GM18526 (cell line): ENCODE measurements around the gene PPFIBP1.

Experiments used
- POLR2A ChIP-seq: IDR thresholded peaks from 3 replicates; pipeline ENCODE4 v1.6.1; 2011; ENCODE audit not compliant: insufficient read length; ENCODE audit errors: extremely low read depth

Gene PPFIBP1

GRCh38 chr12:27524839-27525753 lies 1.1 kb downstream of the PPFIBP1 start:
- TF ChIP-seq POLR2A, result no peak

GRCh38 chr12:27527512-27527911 lies 3.5 kb downstream of the PPFIBP1 start:
- no peak for TF ChIP-seq POLR2A

DNA sequence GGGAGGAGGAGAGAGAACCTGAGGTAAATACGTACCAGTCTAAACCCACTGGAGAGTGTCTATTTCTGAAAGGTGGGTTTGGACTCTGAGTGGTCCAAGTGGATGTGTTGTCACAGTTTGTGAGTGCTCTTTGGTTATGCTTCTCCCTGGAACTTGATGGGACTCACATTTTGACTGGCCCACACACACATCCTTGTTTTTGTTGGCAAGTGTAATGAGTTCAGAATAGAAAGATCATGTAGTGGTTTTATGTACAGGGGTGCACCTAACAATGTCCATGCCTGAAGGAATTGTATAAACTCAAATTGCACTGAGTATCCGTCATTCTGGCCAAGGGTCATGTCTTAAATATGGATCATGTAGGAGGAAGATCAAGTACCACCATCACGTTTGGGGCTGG lies 4.8 kb downstream of the PPFIBP1 start:
- no peak for TF ChIP-seq POLR2A

DNA sequence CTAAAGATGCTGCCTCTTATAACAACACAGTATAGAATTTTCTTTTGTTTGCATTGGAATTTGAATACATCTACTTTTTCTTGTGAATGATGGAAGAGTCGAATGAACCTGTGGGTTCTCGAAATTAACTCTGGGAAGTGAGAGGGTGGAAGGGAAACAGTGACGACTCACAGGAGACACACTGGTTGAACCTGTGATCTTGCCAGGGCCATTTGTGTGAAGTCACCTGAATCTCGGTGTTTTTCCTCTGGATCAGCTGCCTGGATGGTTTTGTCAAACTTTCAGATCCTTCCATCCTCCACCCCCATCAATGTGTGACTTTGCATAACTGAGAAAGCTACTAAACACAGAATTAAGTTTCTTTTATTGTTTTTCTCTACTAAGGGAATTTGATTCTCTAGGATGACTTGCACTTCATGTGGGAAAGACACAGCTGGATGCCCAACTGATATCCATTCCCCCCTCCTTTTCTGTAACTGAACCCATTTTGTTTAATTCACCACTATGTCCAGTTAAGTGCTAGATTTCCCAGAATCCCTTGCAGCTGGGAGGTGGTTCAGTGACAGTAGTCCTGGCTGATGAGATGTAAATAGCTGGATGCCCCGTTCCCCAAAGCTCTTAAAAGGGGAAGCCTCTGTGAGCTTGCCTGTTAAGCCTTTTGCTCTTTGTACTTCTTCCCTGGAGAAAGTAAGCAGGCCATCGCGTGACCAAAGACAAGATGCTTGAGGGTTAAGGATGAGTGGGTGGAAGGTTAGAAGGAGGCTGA lies 6.3 kb downstream of the PPFIBP1 start:
- TF ChIP-seq POLR2A, result no peak

DNA sequence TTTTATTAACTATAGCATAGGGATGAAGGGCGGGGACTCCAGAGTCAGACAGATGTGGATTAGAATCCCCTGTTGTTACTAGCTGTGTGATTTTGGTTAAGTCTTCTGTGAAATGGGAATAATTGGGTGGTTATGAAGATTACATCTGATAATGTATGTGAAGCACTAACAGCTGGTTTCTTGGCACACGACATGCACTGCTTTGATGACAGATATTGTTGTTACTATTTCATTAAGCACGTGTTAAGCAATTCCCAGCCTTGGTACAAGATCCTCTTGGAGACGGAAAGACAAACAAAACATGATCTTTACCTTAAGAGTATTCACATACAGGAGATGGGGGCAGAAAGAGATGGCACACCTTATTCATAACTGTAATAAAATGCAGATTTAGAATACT lies 7.9 kb downstream of the PPFIBP1 start:
- TF ChIP-seq POLR2A, result no peak

GRCh38 chr12:27534060-27534764 lies 10.2 kb downstream of the PPFIBP1 start:
- no peak for TF ChIP-seq POLR2A

- no peak for TF ChIP-seq POLR2A
Measured at GRCh38 chr12:27534765-27535161, 10.8 kb downstream of the PPFIBP1 start.

DNA sequence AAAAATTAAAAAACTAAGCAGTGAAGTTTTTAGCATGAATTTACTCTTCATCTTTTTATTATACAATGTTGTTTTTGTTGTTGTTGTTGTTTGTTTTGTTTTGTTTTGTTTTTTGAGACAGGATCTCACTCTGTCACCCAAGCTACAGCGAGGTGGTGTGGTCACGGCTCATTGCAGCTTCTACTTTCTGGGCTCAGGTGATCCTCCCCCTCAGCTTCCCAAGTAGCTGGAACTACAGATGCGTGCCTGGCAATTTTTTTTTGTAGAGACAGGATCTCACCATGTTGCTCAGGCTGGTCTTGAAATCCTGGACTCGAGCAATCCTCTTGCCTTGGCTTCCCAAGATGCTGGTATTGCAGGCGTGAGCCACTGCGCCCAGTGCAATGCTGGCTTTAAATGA lies 11.3 kb downstream of the PPFIBP1 start:
- no peak for TF ChIP-seq POLR2A

DNA sequence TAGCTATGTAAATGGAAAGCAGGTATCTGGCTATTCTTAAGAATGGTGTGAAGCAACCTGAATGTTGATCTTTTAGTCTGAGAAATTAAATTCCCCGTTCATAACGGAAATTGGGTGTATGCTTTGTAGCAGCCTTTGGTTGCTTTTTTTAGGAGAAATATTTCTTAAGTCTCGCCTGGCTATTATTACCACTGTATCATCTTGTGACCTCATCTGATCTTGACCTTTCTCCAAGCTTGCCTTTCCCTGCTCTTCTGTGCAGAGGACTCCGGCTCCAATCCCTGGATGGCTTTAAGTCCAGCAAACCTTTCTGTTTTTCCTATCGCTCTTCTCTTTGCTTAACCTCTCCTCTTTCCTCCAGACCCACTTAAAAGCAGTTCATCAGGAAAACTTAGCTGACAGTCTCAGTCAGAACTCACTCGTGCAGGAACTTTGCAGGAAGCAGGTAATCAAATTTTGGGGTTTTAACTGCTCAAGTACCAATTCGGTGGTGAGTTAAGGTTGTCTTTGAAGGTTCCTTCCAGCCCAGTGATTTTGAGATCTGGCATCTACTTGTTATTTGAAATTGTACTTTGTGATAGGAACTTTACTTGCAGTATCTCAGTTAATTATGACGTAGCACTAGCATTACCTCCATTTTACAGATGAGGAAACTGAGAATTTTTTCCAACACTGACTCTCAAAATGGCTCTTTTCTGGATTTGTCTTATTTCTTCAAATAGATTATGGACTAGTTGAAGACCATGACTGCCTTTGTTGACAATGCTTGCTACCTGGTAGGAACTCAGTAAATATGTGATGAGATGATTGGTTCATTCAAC lies 14.1 kb downstream of the PPFIBP1 start:
- TF ChIP-seq POLR2A, result no peak

DNA sequence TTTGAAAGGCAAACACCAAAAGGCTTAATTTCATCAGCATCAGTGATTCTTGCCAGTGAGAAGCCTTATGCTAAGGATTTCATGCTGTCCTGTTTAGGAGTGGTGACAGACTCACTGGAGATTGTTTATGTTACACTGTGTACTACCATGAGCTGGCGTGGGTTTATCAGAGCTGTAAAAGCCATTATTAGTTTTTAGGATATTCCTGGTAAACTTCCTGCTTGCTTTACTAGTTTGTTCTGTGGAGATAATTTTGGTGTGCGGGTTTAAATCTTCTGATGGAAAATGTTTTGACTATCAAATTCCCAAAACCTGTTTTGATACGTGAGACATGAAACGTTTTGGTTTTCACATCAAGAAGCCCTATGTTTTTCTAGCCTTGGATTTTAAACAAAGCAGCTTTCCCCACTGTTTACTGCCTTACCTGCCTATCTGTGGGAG lies 15.2 kb downstream of the PPFIBP1 start:
- TF ChIP-seq POLR2A, result no peak

DNA sequence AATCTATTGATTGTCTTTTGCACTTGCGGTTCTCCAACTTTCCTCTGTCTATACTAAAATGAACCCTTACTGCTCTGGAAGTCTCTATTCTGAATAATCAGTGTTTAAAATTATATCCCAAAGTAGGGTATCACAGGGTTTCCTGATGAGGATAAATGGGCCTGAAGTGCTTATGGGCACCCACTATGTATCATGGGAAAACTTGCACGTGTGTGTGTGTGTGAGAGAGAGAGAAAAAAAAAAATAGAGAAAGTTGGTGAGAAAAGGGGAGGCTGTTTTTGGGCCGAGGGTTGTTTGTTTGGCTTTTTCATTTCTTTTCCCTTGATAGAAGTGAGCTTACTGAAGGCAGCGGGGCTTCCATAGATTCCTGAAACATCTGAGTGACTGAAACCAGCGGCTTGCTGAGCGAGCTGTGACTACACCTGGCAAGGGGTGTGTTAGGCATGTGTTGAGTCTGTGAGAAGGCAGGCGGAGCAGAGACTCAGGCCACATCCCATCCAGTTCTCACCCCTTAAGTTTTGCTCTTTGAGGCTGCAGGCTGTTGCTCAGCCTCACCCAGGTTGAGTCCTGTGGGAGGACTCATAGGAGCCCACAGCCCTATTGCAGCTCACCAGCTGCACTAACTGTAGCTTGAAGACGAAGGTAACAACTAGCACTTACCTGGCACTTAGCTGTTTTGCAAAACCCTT lies 17.2 kb downstream of the PPFIBP1 start:
- TF ChIP-seq POLR2A, result no peak

- no peak for TF ChIP-seq POLR2A
Measured at GRCh38 chr12:27542628-27543027, 18.6 kb downstream of the PPFIBP1 start.

GRCh38 chr12:27545665-27546064 lies 21.7 kb downstream of the PPFIBP1 start:
- no peak for TF ChIP-seq POLR2A

DNA sequence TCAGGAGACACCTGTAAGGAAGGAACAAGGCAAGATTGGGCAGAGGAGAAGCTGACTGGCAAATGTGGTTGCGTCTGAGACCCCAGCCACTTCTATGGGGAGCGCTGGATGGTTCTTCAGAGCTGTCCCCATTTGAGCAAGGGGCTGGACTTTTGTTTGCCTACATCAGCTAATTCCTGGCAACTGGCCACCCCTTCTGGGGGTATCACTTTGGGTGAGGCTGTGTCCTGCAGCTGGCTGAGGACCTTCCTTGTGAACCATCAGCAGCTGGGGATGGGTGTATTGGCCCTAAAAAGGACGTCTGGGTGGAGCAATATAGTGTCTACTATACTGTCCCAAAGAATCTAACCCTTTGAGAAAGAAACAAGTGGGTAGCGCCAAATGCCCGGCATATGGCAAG lies 23.6 kb downstream of the PPFIBP1 start:
- TF ChIP-seq POLR2A, result no peak
